HEK293 (cell line): ENCODE results near the gene MRPL14.

Experiments
- SETDB1 ChIP-seq: IDR thresholded peaks from one replicate; pipeline ENCODE4 v1.6.1; 2017; ENCODE audit warnings: mild to moderate bottlenecking, low read length, moderate library complexity, mixed read lengths; ENCODE audit not compliant: insufficient read length
- TCF7L2 ChIP-seq: IDR thresholded peaks from 2 replicates; pipeline ENCODE4 v1.6.1; 2011; ENCODE audit warnings: low read depth, mild to moderate bottlenecking, inconsistent platforms, low read length, moderate library complexity, borderline replicate concordance
- ZBTB10 ChIP-seq: fragments of 450-650 bp; formaldehyde crosslinking; IDR thresholded peaks from 2 replicates; pipeline ENCODE4 v1.5.1; 2016; ENCODE audit warnings: missing biosample characterization, missing genetic modification characterization
- ZBTB26 ChIP-seq: fragments of 450-650 bp; formaldehyde crosslinking; optimal IDR thresholded peaks from 2 replicates; pipeline ENCODE3; 2016; ENCODE audit warnings: missing biosample characterization, mild to moderate bottlenecking, missing genetic modification characterization
- ZEB2 ChIP-seq: fragments of 450-650 bp; formaldehyde crosslinking; IDR thresholded peaks from 2 replicates; pipeline ENCODE4 v1.5.1; 2016; ENCODE audit warnings: missing biosample characterization, missing genetic modification characterization
- ZFHX2 ChIP-seq: fragments of 450-650 bp; formaldehyde crosslinking; conservative IDR thresholded peaks from 2 replicates; pipeline ENCODE4 v1.5.1; 2016; ENCODE audit warnings: missing biosample characterization, missing genetic modification characterization
- ZNF121 ChIP-seq: fragments of 450-650 bp; formaldehyde crosslinking; IDR thresholded peaks from 2 replicates; pipeline ENCODE4 v1.5.1; 2016; ENCODE audit warnings: missing biosample characterization, missing genetic modification characterization
- ZNF132 ChIP-seq: fragments of 450-650 bp; formaldehyde crosslinking; IDR thresholded peaks from 2 replicates; pipeline ENCODE4 v1.5.1; 2017; ENCODE audit warnings: missing biosample characterization, missing genetic modification characterization, borderline replicate concordance
- ZNF175 ChIP-seq: fragments of 450-650 bp; formaldehyde crosslinking; IDR thresholded peaks from 2 replicates; pipeline ENCODE4 v1.5.1; 2016; ENCODE audit warnings: missing biosample characterization, missing genetic modification characterization
- ZNF202 ChIP-seq: fragments of 450-650 bp; formaldehyde crosslinking; IDR thresholded peaks from 2 replicates; pipeline ENCODE4 v1.5.1; 2016; ENCODE audit warnings: missing biosample characterization, missing genetic modification characterization, borderline replicate concordance
- ZNF248 ChIP-seq: fragments of 450-650 bp; formaldehyde crosslinking; IDR thresholded peaks from 2 replicates; pipeline ENCODE4 v1.5.1; 2017; ENCODE audit warnings: missing biosample characterization, missing genetic modification characterization
- ZNF26 ChIP-seq: fragments of 450-650 bp; formaldehyde crosslinking; IDR thresholded peaks from 2 replicates; pipeline ENCODE4 v1.5.1; 2016; ENCODE audit warnings: missing biosample characterization, missing genetic modification characterization
- ZNF302 ChIP-seq: fragments of 450-650 bp; formaldehyde crosslinking; IDR thresholded peaks from 2 replicates; pipeline ENCODE4 v1.5.1; 2016; ENCODE audit warnings: missing biosample characterization, missing genetic modification characterization, low read depth
- ZNF311 ChIP-seq: fragments of 450-650 bp; formaldehyde crosslinking; IDR thresholded peaks from 2 replicates; pipeline ENCODE4 v1.5.1; 2017; ENCODE audit warnings: missing biosample characterization, missing genetic modification characterization, borderline replicate concordance
- ZNF354C ChIP-seq: fragments of 450-650 bp; formaldehyde crosslinking; IDR thresholded peaks from 2 replicates; pipeline ENCODE4 v1.5.1; 2016; ENCODE audit warnings: missing biosample characterization, missing genetic modification characterization, low read depth, borderline replicate concordance
- ZNF521 ChIP-seq: fragments of 450-650 bp; formaldehyde crosslinking; IDR thresholded peaks from 2 replicates; pipeline ENCODE4 v1.5.1; 2017; ENCODE audit warnings: missing biosample characterization, mild to moderate bottlenecking, missing genetic modification characterization
- ZNF530 ChIP-seq: fragments of 450-650 bp; formaldehyde crosslinking; IDR thresholded peaks from 2 replicates; pipeline ENCODE4 v1.5.1; 2016; ENCODE audit warnings: low read depth, missing biosample characterization, missing genetic modification characterization
- ZNF549 ChIP-seq: fragments of 450-650 bp; IDR thresholded peaks from 2 replicates; pipeline ENCODE4 v1.5.1; 2018; ENCODE audit warnings: missing biosample characterization, missing genetic modification characterization, mild to moderate bottlenecking, inconsistent platforms, moderate library complexity
- ZNF585B ChIP-seq: fragments of 450-650 bp; formaldehyde crosslinking; IDR thresholded peaks from 2 replicates; pipeline ENCODE4 v1.5.1; 2016; ENCODE audit warnings: missing biosample characterization, missing genetic modification characterization
- ZNF610 ChIP-seq: fragments of 450-650 bp; formaldehyde crosslinking; IDR thresholded peaks from 2 replicates; pipeline ENCODE4 v1.5.1; 2016; ENCODE audit warnings: missing biosample characterization, missing genetic modification characterization, borderline replicate concordance
- ZNF624 ChIP-seq: fragments of 450-650 bp; formaldehyde crosslinking; IDR thresholded peaks from 2 replicates; pipeline ENCODE4 v1.5.1; 2017; ENCODE audit warnings: missing biosample characterization, missing genetic modification characterization
- ZNF837 ChIP-seq: fragments of 450-650 bp; formaldehyde crosslinking; IDR thresholded peaks from 2 replicates; pipeline ENCODE4 v1.5.1; 2016; ENCODE audit warnings: missing biosample characterization, missing genetic modification characterization
- TF ChIP-seq, protein P1 (sequence below): fragments of 450-650 bp; formaldehyde crosslinking; IDR thresholded peaks from 2 replicates; pipeline ENCODE4 v1.5.1; 2017; ENCODE audit warnings: missing biosample characterization, missing genetic modification characterization
- TF ChIP-seq, protein P2 (sequence below): fragments of 450-650 bp; formaldehyde crosslinking; IDR thresholded peaks from 2 replicates; pipeline ENCODE4 v1.5.1; 2017; ENCODE audit warnings: missing biosample characterization, missing genetic modification characterization

The MRPL14 gene

DNA sequence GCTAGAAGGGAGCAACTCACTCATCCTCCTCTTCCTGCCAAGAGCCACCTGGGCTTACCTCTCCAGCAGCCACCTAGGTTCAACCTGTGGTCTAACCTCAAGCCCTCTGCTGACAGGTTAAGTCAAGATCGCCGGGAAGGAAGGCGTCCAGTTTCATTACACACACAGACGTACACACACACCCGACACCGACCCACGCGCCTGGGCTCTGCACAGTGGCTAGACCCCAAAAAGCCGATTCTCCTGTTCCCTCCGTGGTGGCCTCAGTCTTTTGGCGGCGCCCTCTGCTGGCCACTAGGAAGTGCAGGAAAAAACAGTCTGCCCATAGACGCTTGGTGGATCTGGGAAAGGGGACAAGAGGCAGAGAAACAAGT is 52.8 kb downstream of the MRPL14 start (continued):
- no peak for TF ChIP-seq ZNF585B (tag by site-specific recombination)
- TF ChIP-seq ZNF202 (tag by site-specific recombination): no peak
- no peak for TF ChIP-seq ZNF521 (tag by site-specific recombination)
- TF ChIP-seq, protein P1, sequence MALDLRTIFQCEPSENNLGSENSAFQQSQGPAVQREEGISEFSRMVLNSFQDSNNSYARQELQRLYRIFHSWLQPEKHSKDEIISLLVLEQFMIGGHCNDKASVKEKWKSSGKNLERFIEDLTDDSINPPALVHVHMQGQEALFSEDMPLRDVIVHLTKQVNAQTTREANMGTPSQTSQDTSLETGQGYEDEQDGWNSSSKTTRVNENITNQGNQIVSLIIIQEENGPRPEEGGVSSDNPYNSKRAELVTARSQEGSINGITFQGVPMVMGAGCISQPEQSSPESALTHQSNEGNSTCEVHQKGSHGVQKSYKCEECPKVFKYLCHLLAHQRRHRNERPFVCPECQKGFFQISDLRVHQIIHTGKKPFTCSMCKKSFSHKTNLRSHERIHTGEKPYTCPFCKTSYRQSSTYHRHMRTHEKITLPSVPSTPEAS (tag by site-specific recombination): peak; percentile 71
- TF ChIP-seq ZNF610 (tag by site-specific recombination): no peak
- TF ChIP-seq, protein P2, sequence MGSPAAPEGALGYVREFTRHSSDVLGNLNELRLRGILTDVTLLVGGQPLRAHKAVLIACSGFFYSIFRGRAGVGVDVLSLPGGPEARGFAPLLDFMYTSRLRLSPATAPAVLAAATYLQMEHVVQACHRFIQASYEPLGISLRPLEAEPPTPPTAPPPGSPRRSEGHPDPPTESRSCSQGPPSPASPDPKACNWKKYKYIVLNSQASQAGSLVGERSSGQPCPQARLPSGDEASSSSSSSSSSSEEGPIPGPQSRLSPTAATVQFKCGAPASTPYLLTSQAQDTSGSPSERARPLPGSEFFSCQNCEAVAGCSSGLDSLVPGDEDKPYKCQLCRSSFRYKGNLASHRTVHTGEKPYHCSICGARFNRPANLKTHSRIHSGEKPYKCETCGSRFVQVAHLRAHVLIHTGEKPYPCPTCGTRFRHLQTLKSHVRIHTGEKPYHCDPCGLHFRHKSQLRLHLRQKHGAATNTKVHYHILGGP (tag by site-specific recombination): no peak
- no peak for TF ChIP-seq TCF7L2
- TF ChIP-seq ZFHX2 (tag by site-specific recombination): peak; percentile 83
- no peak for TF ChIP-seq ZBTB10 (tag by site-specific recombination)
- TF ChIP-seq ZNF302 (tag by site-specific recombination): no peak
- peak; percentile 70 for TF ChIP-seq ZEB2 (tag by site-specific recombination)
- TF ChIP-seq ZNF175 (tag by site-specific recombination): no peak
- no peak for TF ChIP-seq ZNF311 (tag by site-specific recombination)
- no peak for TF ChIP-seq ZNF837 (tag by site-specific recombination)
- TF ChIP-seq ZBTB26 (tag by site-specific recombination): peak; percentile 35
- TF ChIP-seq SETDB1: no peak
- no peak for TF ChIP-seq ZNF530 (tag by site-specific recombination)
- no peak for TF ChIP-seq ZNF132 (tag by site-specific recombination)
- TF ChIP-seq ZNF248 (tag by site-specific recombination): no peak
- no peak for TF ChIP-seq ZNF624
- TF ChIP-seq ZNF26: no peak
- 0 out of 2 replicates have a peak, but pooled peaks have one; percentile 24 for TF ChIP-seq ZNF121 (tag by site-specific recombination)
- TF ChIP-seq ZNF549 (tag by site-specific recombination): no peak
- no peak for TF ChIP-seq ZNF354C (tag by site-specific recombination)
